Activated T-helper 1 cell treated with anti-CD3 and anti-CD28 coated beads, Interleukin-12 subunit alpha, Interleukin-12 subunit beta, Interleukin-2, Interleukin-4 antibody, amounts not matched to agents 30 ng/mL and 10 ng/mL and 1 ng/mL, durations not matched to agents 14 hours and 24 hours and 36 hours (primary cell): ENCODE measurements around the gene GOLT1A. TPM values are rescaled to one million over a fixed set of nuclear protein-coding genes. Genes with fewer than 3 reads are reported as not detected.

Experiments used
- DNase-seq: peaks from one replicate; pipeline ENCODE4 v3.0.0; 2021; ENCODE audit warnings: low spot score
- H3K27ac Mint-ChIP-seq: one replicate; pipeline ENCODE4 v1.8.0; 2021; ENCODE audit warnings: mild to moderate bottlenecking, mixed read lengths
- H3K27me3 Mint-ChIP-seq: one replicate; pipeline ENCODE4 v1.8.0; 2022; ENCODE audit warnings: mild to moderate bottlenecking, moderate library complexity, mixed read lengths; ENCODE audit not compliant: insufficient read depth
- H3K36me3 Mint-ChIP-seq: one replicate; pipeline ENCODE4 v1.8.0; 2021; ENCODE audit warnings: low read depth, mixed read lengths
- H3K4me1 Mint-ChIP-seq: one replicate; pipeline ENCODE4 v1.8.0; 2021; ENCODE audit warnings: low read depth, mixed read lengths
- H3K4me3 Mint-ChIP-seq: one replicate; pipeline ENCODE4 v1.8.0; 2021; ENCODE audit warnings: mild to moderate bottlenecking, moderate library complexity, mixed read lengths
- H3K9me3 Mint-ChIP-seq: one replicate; pipeline ENCODE4 v1.8.0; 2021; ENCODE audit warnings: mixed read lengths
- intact Hi-C: fragments of 100-400 bp; cut with micrococcal nuclease; formaldehyde crosslinking; loops from one replicate; pipeline ENCODE4 v1.15.1; 2024
- total RNA-seq: library from RNA; stranded (reverse); gene quantifications from 2 replicates; pipeline ENCODE4 v1.2.3, GENCODE V29; 2022

GOLT1A gene
- total RNA-seq, 1 donor from 2014 or later: not detected

- H3K4me1 Mint-ChIP-seq: peaks cover 18% of the 10 kb centered on the region
- H3K9me3 Mint-ChIP-seq: no peaks in the 10 kb centered on the region
- no peaks in the 10 kb centered on the region for H3K36me3 Mint-ChIP-seq
- no peak for DNase-seq
- intact Hi-C loops: no loop called here
- H3K27ac Mint-ChIP-seq: no peak overlapping the region
- H3K4me3 Mint-ChIP-seq: no peak overlapping the region
- H3K27me3 Mint-ChIP-seq: peaks cover 52% of the 10 kb centered on the region
These were observed 23.3 kb downstream of the GOLT1A start for GRCh38 chr1:204190212-204191211.

- Mint-ChIP-seq H3K4me3 (peak overlapping the region; percentile 33), H3K27me3 (peaks cover 62% of the 10 kb centered on the region), H3K4me1 (peaks cover 18% of the 10 kb centered on the region), H3K9me3 (no peaks in the 10 kb centered on the region), H3K27ac (no peak overlapping the region), H3K36me3 (no peaks in the 10 kb centered on the region)
- intact Hi-C loops: no loop called here
- DNase-seq: no peak
These were observed 24.7 kb downstream of the GOLT1A start for GRCh38 chr1:204188959-204189639.

DNA sequence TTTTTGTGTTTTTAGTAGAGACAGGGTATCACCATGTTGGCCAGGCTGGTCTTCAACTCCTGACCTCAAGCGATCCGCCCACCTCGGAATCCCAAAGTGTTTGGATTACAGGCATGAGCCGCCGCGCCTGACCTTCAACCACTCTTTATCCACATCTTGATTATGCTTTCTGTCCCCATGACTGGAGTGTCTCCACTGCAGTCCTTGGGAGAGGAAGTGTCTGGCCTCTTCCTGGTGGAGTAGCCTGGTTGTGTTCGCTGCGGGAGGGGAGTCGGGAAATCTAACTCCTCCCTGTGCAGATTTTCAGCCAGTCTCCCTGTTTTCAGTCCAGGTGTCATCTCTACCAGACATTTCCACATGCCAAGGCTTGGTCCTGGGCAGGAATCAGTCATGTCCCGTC lies 27.2 kb downstream of the GOLT1A start:
- no peak for DNase-seq
- intact Hi-C loops: no loop called here
- H3K27ac Mint-ChIP-seq: no peak overlapping the region

GRCh38 chr1:204181116-204181515 lies 32.7 kb downstream of the GOLT1A start:
- intact Hi-C loops: no loop called here

More for the DNA sequence above, 27.2 kb downstream of the GOLT1A start:
- Mint-ChIP-seq H3K4me1 (peaks cover 18% of the 10 kb centered on the region), H3K27me3 (peaks cover 50% of the 10 kb centered on the region), H3K36me3 (no peaks in the 10 kb centered on the region), H3K4me3 (no peak overlapping the region), H3K9me3 (no peaks in the 10 kb centered on the region)

GRCh38 chr1:204180133-204180532 lies 33.7 kb downstream of the GOLT1A start:
- no peak for DNase-seq
- H3K27ac Mint-ChIP-seq: no peak overlapping the region
- no peaks in the 10 kb centered on the region for H3K4me1 Mint-ChIP-seq
- H3K9me3 Mint-ChIP-seq: no peaks in the 10 kb centered on the region
- intact Hi-C loops: no loop called here
- no peak overlapping the region for H3K4me3 Mint-ChIP-seq
- H3K27me3 Mint-ChIP-seq: peaks cover 17% of the 10 kb centered on the region
- no peaks in the 10 kb centered on the region for H3K36me3 Mint-ChIP-seq

More at GRCh38 chr1:204181116-204181515, 32.7 kb downstream of the GOLT1A start:
- H3K9me3 Mint-ChIP-seq: no peaks in the 10 kb centered on the region
- H3K27me3 Mint-ChIP-seq: peaks cover 18% of the 10 kb centered on the region
- no peak overlapping the region for H3K27ac Mint-ChIP-seq
- no peak for DNase-seq
- H3K4me1 Mint-ChIP-seq: no peaks in the 10 kb centered on the region
- H3K4me3 Mint-ChIP-seq: no peak overlapping the region
- H3K36me3 Mint-ChIP-seq: no peaks in the 10 kb centered on the region

GRCh38 chr1:204178487-204179281 lies 35.1 kb downstream of the GOLT1A start:
- Mint-ChIP-seq H3K4me3 (no peak overlapping the region), H3K36me3 (no peaks in the 10 kb centered on the region), H3K4me1 (no peaks in the 10 kb centered on the region), H3K27ac (no peak overlapping the region), H3K27me3 (peaks cover 5% of the 10 kb centered on the region), H3K9me3 (peaks cover 3% of the 10 kb centered on the region)
- no peak for DNase-seq
- intact Hi-C loops: no loop called here

DNA sequence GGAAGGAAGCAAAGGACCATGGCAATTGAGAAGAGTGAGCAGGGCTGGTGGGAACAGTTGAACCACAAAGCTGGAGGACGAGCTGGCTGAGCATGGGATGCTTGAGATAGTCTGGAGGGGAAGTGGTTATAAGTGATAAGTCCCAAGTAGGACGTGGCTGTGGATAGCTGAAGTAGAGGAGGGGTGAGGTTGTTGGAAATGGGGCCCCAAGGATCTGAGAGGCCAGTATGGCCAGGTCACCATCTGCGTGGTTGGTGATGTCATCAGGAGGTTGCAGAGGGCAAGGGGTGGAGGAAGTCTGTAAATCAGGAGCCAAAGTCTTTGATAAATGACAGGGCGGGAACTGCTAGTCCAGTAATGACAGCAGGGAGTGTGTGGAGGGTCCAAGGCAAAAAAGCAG lies 36.7 kb downstream of the GOLT1A start:
- Mint-ChIP-seq H3K4me1 (no peaks in the 10 kb centered on the region), H3K4me3 (no peak overlapping the region), H3K27ac (no peak overlapping the region), H3K27me3 (peaks cover 5% of the 10 kb centered on the region), H3K36me3 (no peaks in the 10 kb centered on the region), H3K9me3 (peaks cover 9% of the 10 kb centered on the region)
- intact Hi-C loops: no loop called here
- no peak for DNase-seq

- H3K4me3 Mint-ChIP-seq: no peak overlapping the region
- no peaks in the 10 kb centered on the region for H3K4me1 Mint-ChIP-seq
- H3K36me3 Mint-ChIP-seq: no peaks in the 10 kb centered on the region
- intact Hi-C loops: no loop called here
- H3K27me3 Mint-ChIP-seq: peaks cover 1% of the 10 kb centered on the region
- H3K27ac Mint-ChIP-seq: no peak overlapping the region
- DNase-seq: no peak
- peaks cover 18% of the 10 kb centered on the region for H3K9me3 Mint-ChIP-seq
These were observed 37.7 kb downstream of the GOLT1A start for GRCh38 chr1:204176049-204176448.

DNA sequence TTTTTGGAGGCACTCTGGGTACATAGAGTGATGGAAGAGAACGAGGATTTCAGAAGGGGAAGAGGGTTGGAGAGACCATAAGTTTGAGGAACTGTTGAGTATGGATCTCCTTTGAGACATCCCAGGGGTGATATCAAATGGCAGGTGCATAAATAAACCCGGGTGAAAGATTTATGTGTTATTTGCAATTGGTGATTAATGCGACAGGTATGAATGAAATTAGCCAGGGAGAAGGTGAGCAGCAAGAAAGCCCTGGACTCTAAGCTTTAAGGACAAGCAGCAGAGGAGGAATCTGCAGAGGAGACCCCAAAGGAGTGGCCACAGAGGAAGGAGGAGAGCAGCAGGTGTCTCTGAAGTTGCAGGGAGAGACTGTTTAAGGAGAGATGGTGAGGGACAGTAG lies 38.8 kb downstream of the GOLT1A start:
- Mint-ChIP-seq H3K36me3 (no peaks in the 10 kb centered on the region), H3K27ac (no peak overlapping the region), H3K4me3 (no peak overlapping the region), H3K9me3 (peaks cover 29% of the 10 kb centered on the region), H3K4me1 (no peaks in the 10 kb centered on the region), H3K27me3 (no peaks in the 10 kb centered on the region)
- intact Hi-C loops: no loop called here
- no peak for DNase-seq

DNA sequence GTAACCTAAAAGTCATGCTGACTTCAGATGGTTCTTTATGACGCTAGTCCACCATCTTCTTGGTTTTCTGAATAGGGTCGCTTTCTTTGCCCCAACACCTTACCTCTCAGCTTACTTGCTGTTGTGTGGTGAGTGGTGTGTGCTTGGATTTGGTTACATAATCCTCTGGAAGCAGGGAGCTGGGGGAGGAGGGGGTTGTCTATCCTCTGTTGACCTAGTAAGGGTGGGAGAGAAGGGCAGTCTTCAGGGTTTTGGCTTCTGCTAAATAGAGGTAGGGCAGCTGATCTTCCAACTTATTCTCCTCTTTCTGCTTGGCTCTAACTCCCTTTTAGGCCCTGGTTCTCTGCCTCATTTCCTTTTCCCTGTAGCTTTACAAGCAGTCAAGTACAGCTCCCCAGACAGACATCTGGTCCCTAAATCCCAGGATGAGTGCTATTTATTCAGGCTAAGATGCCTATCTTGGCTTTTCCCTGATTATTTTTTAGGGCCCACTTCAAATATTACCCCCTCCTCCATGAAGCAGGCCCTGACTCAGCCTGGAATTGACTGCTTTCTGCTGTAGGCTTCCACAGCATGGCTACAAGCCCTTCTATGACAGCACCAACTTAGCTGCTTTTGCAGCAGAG lies 41.3 kb downstream of the GOLT1A start:
- no peak overlapping the region for H3K4me3 Mint-ChIP-seq
- H3K9me3 Mint-ChIP-seq: peaks cover 49% of the 10 kb centered on the region
- no peaks in the 10 kb centered on the region for H3K27me3 Mint-ChIP-seq
- H3K27ac Mint-ChIP-seq: no peak overlapping the region
- no peak for DNase-seq
- intact Hi-C loops: no loop called here
- peaks cover under 1% of the 10 kb centered on the region for H3K36me3 Mint-ChIP-seq
- no peaks in the 10 kb centered on the region for H3K4me1 Mint-ChIP-seq

DNA sequence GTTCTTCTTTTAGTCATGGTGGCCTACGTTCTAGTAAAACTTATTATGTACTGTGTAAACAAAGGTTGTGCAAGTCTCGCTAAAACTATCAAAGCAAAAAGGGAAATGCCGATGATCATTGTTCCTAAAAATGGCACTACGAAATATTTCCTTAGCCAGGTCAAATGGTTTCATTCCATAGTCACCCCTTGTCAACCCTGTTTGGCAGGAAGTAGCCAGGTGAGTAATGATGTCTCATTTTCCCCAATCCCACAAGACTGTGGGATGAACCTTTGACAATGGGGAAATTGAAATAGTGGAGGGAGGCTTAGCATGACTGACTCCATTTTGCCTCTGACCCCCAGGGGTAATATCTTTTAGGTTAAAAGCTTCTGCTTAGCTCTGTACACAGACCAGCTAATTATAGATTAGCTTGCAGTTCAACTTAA lies 42.0 kb downstream of the GOLT1A start:
- Mint-ChIP-seq H3K27me3 (no peaks in the 10 kb centered on the region), H3K4me3 (no peak overlapping the region), H3K4me1 (no peaks in the 10 kb centered on the region), H3K9me3 (peaks cover 53% of the 10 kb centered on the region), H3K27ac (no peak overlapping the region), H3K36me3 (peaks cover 2% of the 10 kb centered on the region)
- intact Hi-C loops: no loop called here
- no peak for DNase-seq

DNA sequence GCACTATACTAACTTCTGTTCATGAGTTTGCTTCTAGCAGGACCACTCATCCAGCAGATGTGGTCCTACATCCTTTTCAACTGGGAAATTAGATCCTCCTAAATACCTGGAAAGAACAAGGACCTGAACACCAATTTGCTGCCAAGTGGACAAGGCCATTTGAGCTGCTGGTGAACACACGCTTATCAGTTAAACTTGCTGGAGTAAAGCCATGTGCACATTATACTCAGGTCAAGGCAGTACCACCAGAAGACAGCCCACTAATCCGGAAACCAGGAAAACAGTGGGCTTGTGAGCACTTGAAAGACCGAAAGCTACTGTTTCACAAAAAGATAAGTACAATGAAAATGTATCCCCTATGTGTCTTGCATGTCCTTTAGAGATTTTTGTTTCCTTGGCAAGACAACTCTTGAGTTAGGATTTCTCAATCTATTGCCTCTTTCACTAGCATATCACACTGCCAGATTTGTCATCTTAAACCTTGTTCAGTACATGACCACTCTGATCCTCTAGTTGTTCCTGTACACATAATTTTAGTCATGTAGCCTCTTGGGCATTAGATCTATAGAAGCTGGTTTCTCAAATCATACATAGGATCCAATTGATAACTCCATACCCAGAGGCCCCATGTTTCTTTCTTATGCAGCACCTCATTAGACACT lies 43.2 kb downstream of the GOLT1A start:
- Mint-ChIP-seq H3K27me3 (no peaks in the 10 kb centered on the region), H3K4me3 (no peak overlapping the region), H3K27ac (no peak overlapping the region), H3K9me3 (peaks cover 53% of the 10 kb centered on the region), H3K4me1 (no peaks in the 10 kb centered on the region), H3K36me3 (peaks cover 2% of the 10 kb centered on the region)
- intact Hi-C loops: no loop called here
- no peak for DNase-seq
